Gastroesophageal sphincter (tissue), 4 donors: ENCODE results near the gene SSR4. TPM values are rescaled to one million over a fixed set of nuclear protein-coding genes. Genes with fewer than 3 reads are reported as not detected.
"Not testable (repeated sequence)": the region's sequence is repeated elsewhere in the genome, so short reads cannot be mapped to it uniquely, and the experiment has no call there.

Source experiments
- ATAC-seq: fragments of 150-250 bp; one replicate; pipeline ENCODE4 v1.9.1; 2016; ENCODE audit warnings: mild to moderate bottlenecking, moderate library complexity
- H3K27ac ChIP-seq, 4 donors: fragments of 200-600 bp; sonication (generic) in 3 of 4; 1 replicate in 3 of 4; 2 replicates in 1 of 4; pipeline ENCODE4 v1.5.1; 2016 to 2019
- H3K27me3 ChIP-seq: fragments of 200-600 bp; sonication (generic); one replicate; pipeline ENCODE4 v1.5.1; 2019
- H3K36me3 ChIP-seq, 2 donors: fragments of 200-600 bp; sonication (generic); one replicate each; pipeline ENCODE4 v1.5.1; 2019; ENCODE audit warnings: control low read depth in 1 of 2
- H3K4me1 ChIP-seq, 3 donors: fragments of 200-600 bp; sonication (generic); 1 replicate in 2 of 3; 2 replicates in 1 of 3; pipeline ENCODE4 v1.5.1; 2016 to 2019; ENCODE audit warnings: control low read depth in 2 of 3
- H3K4me3 ChIP-seq, 2 donors: fragments of 200-600 bp; sonication (generic); one replicate each; pipeline ENCODE4 v1.5.1; 2019; ENCODE audit warnings: mild to moderate bottlenecking in 1 of 2, moderate library complexity in 1 of 2
- H3K9me3 ChIP-seq, 3 donors: fragments of 200-600 bp; sonication (generic); one replicate each; pipeline ENCODE4 v1.5.1; 2017 to 2019; ENCODE audit warnings: control low read depth in 2 of 3
- CTCF ChIP-seq, 4 experiments: fragments of 200-600 bp in 2 of 4; fragments of 450-650 bp in 2 of 4; sonication (generic) in 1 of 4; IDR thresholded peaks; one replicate each; pipeline ENCODE4 v1.5.1; 2017 to 2019; ENCODE audit warnings: antibody characterized with exemption in 4 of 4, mild to moderate bottlenecking in 2 of 4, moderate library complexity in 2 of 4
- EP300 ChIP-seq: sonication (generic); formaldehyde crosslinking; IDR thresholded peaks from one replicate; pipeline ENCODE4 v1.6.1; 2017; ENCODE audit warnings: antibody characterized with exemption, mild to moderate bottlenecking
- POLR2A ChIP-seq, 2 donors: fragments of 450-650 bp; IDR thresholded peaks; one replicate each; pipeline ENCODE4 v1.6.1; 2017; ENCODE audit warnings: antibody characterized with exemption in 2 of 2, mild to moderate bottlenecking in 2 of 2, moderate library complexity in 1 of 2
- POLR2AphosphoS5 ChIP-seq: sonication (generic); formaldehyde crosslinking; IDR thresholded peaks from one replicate; pipeline ENCODE4 v1.6.1; 2017; ENCODE audit warnings: antibody characterized with exemption
- WGBS, 2 donors: methylation state at CpG; one replicate each; pipeline ENCODE4 v1.1.5; 2018; ENCODE audit warnings: low coverage in 1 of 2; 5-methylcytosine and 5-hydroxymethylcytosine counted together
- total RNA-seq, 4 donors: library from RNA; depleted of rRNA; stranded (reverse); fragments of >200 nt; gene quantifications; one replicate each; pipeline ENCODE4 v1.1.0, GENCODE V29; 2016

Gene SSR4
- 100 to 1,000 TPM in 2 of 4 donors, 10 to 100 TPM in 2; 75.8 to 126 (median 110) TPM for total RNA-seq

- 18% methylated on average over 12 of the region's 92 CpGs; no CpG with 5 or more reads in 1 of the 2 donors for WGBS, 2 donors
- Histone ChIP-seq H3K27ac (peak within 1 kb of the TSS; percentile 92 to 96 (median 94)), H3K36me3 (peaks cover 0 to 41% of the 10 kb centered on the region in 2 donors), H3K9me3 (no peaks in the 10 kb centered on the region), H3K4me3 (peak within 1 kb of the TSS; percentile 66 to 73), H3K27me3 (no peaks in the 10 kb centered on the region), H3K4me1 (peaks cover 0 to 54% (median 9%) of the 10 kb centered on the region in 3 donors)
- peak; percentile 95 for ATAC-seq
- TF ChIP-seq CTCF (IDR thresholded peaks at IDR 0.05) (no peak), POLR2A (IDR thresholded peaks at IDR 0.05) (peak; percentile 49 to 50), POLR2AphosphoS5 (peak; percentile 32)
Observed at GRCh38 chrX:153794018-153794896, at the start of gene SSR4, which contains the start of gene IDH3G. TSS of gene SSR4 (plus strand) at chrX:153794668. CDS start at chrX:153794688, 20 bp downstream. TSS of gene IDH3G (minus strand) at chrX:153794375. CDS start at chrX:153794326, 49 bp downstream.

GRCh38 chrX:153745067-153745433 lies 49.4 kb upstream of the SSR4 start:
- H3K36me3 ChIP-seq: peaks cover 0 to 10% of the 10 kb centered on the region in 2 donors
- H3K27ac ChIP-seq: not testable (repeated sequence)

GRCh38 chrX:153746359-153746758 lies 48.1 kb upstream of the SSR4 start:
- Histone ChIP-seq H3K27me3 (no peaks in the 10 kb centered on the region), H3K4me3 (no peak overlapping the region), H3K36me3 (no peaks in the 10 kb centered on the region), H3K4me1 (peaks cover 0 to 22% (median 0%) of the 10 kb centered on the region in 3 donors), H3K27ac (no peak overlapping the region), H3K9me3 (no peaks in the 10 kb centered on the region)
- TF ChIP-seq EP300 (no peak), POLR2AphosphoS5 (no peak), CTCF (IDR thresholded peaks at IDR 0.05) (no peak), POLR2A (IDR thresholded peaks at IDR 0.05) (no peak)
- 56 to 92% methylated on average over 2 to 3 of the region's 3 CpGs for WGBS, 2 donors
- no peak for ATAC-seq

More at GRCh38 chrX:153745067-153745433, 49.4 kb upstream of the SSR4 start:
- not testable (repeated sequence) for ATAC-seq, H3K4me3 ChIP-seq, H3K27me3 ChIP-seq, H3K9me3 ChIP-seq
- peaks cover 0 to 22% (median 0%) of the 10 kb centered on the region in 3 donors for H3K4me1 ChIP-seq
- 86% methylated on average over 3 of the region's 12 CpGs; no CpG with 5 or more reads in 1 of the 2 donors for WGBS, 2 donors

GRCh38 chrX:153746991-153747390 lies 47.5 kb upstream of the SSR4 start:
- not testable (repeated sequence) for H3K9me3 ChIP-seq, H3K27ac ChIP-seq, H3K36me3 ChIP-seq, H3K27me3 ChIP-seq, H3K4me3 ChIP-seq, ATAC-seq
- peaks cover 0 to 22% (median 0%) of the 10 kb centered on the region in 3 donors for H3K4me1 ChIP-seq
- WGBS, 2 donors: 36 to 60% methylated on average over 1 to 3 of the region's 6 CpGs

- not testable (repeated sequence) for H3K4me3 ChIP-seq, H3K4me1 ChIP-seq, H3K27ac ChIP-seq, H3K27me3 ChIP-seq, H3K9me3 ChIP-seq, ATAC-seq, H3K36me3 ChIP-seq
- WGBS, 2 donors: 76 to 80% methylated on average over 4 to 6 of the region's 7 CpGs
Observed at GRCh38 chrX:153749017-153749416, 45.5 kb upstream of the SSR4 start.

- Histone ChIP-seq H3K9me3 (no peaks in the 10 kb centered on the region), H3K27ac (no peak overlapping the region), H3K4me3 (no peak overlapping the region), H3K4me1 (no peaks in the 10 kb centered on the region), H3K27me3 (no peaks in the 10 kb centered on the region), H3K36me3 (no peaks in the 10 kb centered on the region)
- 20% methylated on average over 2 of the region's 12 CpGs; no CpG with 5 or more reads in 1 of the 2 donors for WGBS, 2 donors
- TF ChIP-seq POLR2AphosphoS5 (no peak), EP300 (no peak), CTCF (IDR thresholded peaks at IDR 0.05) (no peak), POLR2A (IDR thresholded peaks at IDR 0.05) (no peak)
- ATAC-seq: no peak
Observed at GRCh38 chrX:153750127-153750774, 44.2 kb upstream of the SSR4 start.
